ENCODE results near the gene SEMA3A. TPM values are rescaled to one million over a fixed set of nuclear protein-coding genes. Genes with fewer than 3 reads are reported as not detected.

SEMA3A gene
- total RNA-seq, 1 experiment from 2014 or later: 14.2 TPM

- TF ChIP-seq REST (IDR thresholded peaks at IDR 0.05; ENCODE audit: low read depth): no peak
Observed at GRCh38 chr7:84161398-84161797, 33.2 kb downstream of the SEMA3A start (continued).

DNA sequence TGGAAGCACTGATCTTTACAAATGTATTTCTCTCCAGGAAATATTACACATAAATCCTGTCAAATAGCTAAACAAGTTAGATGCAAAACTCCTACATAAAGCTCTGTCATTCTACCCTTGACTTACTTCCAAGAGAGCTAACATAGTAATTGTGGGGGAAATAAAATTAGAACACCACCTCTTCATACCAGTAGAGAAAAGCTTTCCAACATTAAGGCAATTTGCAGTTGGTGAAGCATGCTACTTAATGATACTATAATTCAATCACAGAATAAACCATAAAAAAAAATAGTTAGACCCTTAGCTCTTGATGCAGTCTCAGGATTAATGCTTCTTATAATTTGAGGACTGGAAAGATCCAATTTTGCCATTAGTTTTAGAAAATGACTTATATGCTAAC, 35.2 kb downstream of the SEMA3A start:
- no TSS peak for BruUV-seq (replicated peaks)
- Histone ChIP-seq H3K9ac (ENCODE audit: low read length) (no peak overlapping the region), H3K79me2 (ENCODE audit: insufficient read depth, low read length) (no peaks in the 10 kb centered on the region), H3K9me3 (ENCODE audit: control insufficient read depth in 1 of 2, insufficient read depth in 1 of 2, low read depth in 1 of 2, low read length in 2 of 2) (no peaks in the 10 kb centered on the region), H2AFZ (ENCODE audit: low read depth, low read length, poor library complexity, severe bottlenecking) (no peak overlapping the region), H3K36me3 (ENCODE audit: control insufficient read depth in 1 of 2, insufficient read depth in 2 of 2, low read length in 2 of 2) (no peaks in the 10 kb centered on the region), H3K27me3 (ENCODE audit: insufficient read depth, low read length) (no peaks in the 10 kb centered on the region), H4K20me1 (ENCODE audit: insufficient read depth) (no peaks in the 10 kb centered on the region), H3K4me2 (ENCODE audit: low read length) (no peak overlapping the region), H3K4me3 (replicated peaks in 1 of 2; ENCODE audit: low read depth in 1 of 2, low read length in 2 of 2) (no peak overlapping the region), H3K4me1 (ENCODE audit: control insufficient read depth in 1 of 2, insufficient read depth in 2 of 2, low read length in 2 of 2) (no peaks in the 10 kb centered on the region), H3K27ac (ENCODE audit: low read depth, low read length) (no peak overlapping the region), H3K9me2 (ENCODE audit: insufficient read depth) (no peaks in the 10 kb centered on the region)
- ChIA-PET POLR2A (no interaction called here), CTCF (no interaction called here), RAD21 (ENCODE audit: low non-redundant PET in 1 of 2, low total read pairs in 2 of 2, uncharacterized antibody in 2 of 2, unreplicated experiment in 2 of 2) (no interaction called here)
- DNase-seq (ENCODE audit: low read depth, low spot score): no peak
- ATAC-seq: no peak
- intact Hi-C loops (cut with micrococcal nuclease): no loop called here
- TF ChIP-seq CEBPB (IDR thresholded peaks at IDR 0.05; ENCODE audit: low read depth): no peak
- TF ChIP-seq REST (IDR thresholded peaks at IDR 0.05; ENCODE audit: low read depth): no peak
- no peak for TF ChIP-seq FOSL1 (IDR thresholded peaks at IDR 0.05; ENCODE audit: low read depth)
- TF ChIP-seq POLR2AphosphoS5 (IDR thresholded peaks at IDR 0.05; ENCODE audit: low read depth, low read length): no peak
- TF ChIP-seq EGR1 (IDR thresholded peaks at IDR 0.05; ENCODE audit: low read depth): no peak
- TF ChIP-seq, protein P1, sequence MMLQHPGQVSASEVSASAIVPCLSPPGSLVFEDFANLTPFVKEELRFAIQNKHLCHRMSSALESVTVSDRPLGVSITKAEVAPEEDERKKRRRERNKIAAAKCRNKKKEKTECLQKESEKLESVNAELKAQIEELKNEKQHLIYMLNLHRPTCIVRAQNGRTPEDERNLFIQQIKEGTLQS (IDR thresholded peaks at IDR 0.05): no peak
- no peak for TF ChIP-seq MAX (IDR thresholded peaks at IDR 0.05)
- TF ChIP-seq EZH2phosphoT487 (IDR thresholded peaks at IDR 0.05; ENCODE audit: borderline replicate concordance): no peak
- TF ChIP-seq TCF7L2 (IDR thresholded peaks at IDR 0.05; ENCODE audit: borderline replicate concordance, extremely low read depth, insufficient read depth, insufficient read length): no peak
- TF ChIP-seq SP1 (IDR thresholded peaks at IDR 0.05; ENCODE audit: low read depth): no peak
- TF ChIP-seq ZFX (IDR thresholded peaks at IDR 0.05): no peak
- TF ChIP-seq CTCF (IDR thresholded peaks at IDR 0.05 in 2 of 3, conservative IDR thresholded peaks at IDR 0.05 in 1 of 3; ENCODE audit: borderline replicate concordance in 1 of 3, insufficient read depth in 1 of 3, low read depth in 2 of 3, low read length in 2 of 3): no peak
- TF ChIP-seq ZNF274 (IDR thresholded peaks at IDR 0.05; ENCODE audit: low read depth, low read length): no peak
- no peak for TF ChIP-seq SIN3A (IDR thresholded peaks at IDR 0.05; ENCODE audit: low read depth)
- no peak for TF ChIP-seq ELF1 (IDR thresholded peaks at IDR 0.05; ENCODE audit: borderline replicate concordance, low read depth)
- TF ChIP-seq EZH2 (IDR thresholded peaks at IDR 0.05): no peak
- no peak for TF ChIP-seq RAD21 (IDR thresholded peaks at IDR 0.05; ENCODE audit: low read depth)
- no peak for TF ChIP-seq CBX3 (IDR thresholded peaks at IDR 0.05; ENCODE audit: low read depth)
